Activated effector memory CD4-positive, alpha-beta T cell treated with anti-CD3 and anti-CD28 coated beads, Interleukin-2, amount 50 U/mL, for 16 hours (primary cell): Measurements from ENCODE around the gene TGM4.

Source experiments
- DNase-seq: peaks from one replicate; pipeline ENCODE4 v3.0.0-alpha.2; 2020

The TGM4 gene

DNA sequence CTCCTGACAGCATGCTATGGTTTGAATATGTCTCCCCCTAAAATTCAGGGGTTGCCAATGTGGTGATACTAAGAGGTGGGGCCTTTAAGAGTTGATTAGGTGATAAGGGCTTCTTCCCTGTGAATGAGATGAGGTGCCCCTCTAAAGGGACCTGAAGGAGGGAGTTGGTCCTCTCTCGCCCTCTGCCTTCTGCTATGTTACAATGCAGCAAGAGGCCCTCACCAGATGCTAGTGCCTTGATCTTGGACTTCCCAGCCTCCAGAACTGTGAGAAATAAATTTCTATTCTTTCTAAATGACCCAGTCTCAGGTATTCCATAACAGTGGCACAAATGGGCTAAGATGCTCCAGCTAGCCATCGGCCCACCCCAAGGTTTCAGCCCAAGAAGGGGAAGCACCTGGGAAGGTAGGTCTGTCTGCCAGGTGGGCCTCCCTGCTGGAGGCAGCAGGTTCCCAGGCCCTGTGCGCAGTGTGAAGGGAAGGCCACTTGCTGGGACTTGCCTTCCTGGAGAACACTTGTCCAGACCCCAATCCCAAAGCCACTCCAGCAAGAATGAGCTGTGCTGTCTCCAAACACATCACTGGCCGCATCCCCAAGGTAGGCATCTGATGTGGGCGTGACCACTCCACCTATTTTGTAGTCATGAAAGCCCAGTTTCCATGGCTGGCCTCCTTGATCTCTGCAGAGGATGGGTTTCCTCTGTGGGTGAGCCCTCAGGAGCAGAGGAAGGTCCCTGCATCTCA is 9.0 kb downstream of the TGM4 start:
- DNase-seq: peak; percentile 14

DNA sequence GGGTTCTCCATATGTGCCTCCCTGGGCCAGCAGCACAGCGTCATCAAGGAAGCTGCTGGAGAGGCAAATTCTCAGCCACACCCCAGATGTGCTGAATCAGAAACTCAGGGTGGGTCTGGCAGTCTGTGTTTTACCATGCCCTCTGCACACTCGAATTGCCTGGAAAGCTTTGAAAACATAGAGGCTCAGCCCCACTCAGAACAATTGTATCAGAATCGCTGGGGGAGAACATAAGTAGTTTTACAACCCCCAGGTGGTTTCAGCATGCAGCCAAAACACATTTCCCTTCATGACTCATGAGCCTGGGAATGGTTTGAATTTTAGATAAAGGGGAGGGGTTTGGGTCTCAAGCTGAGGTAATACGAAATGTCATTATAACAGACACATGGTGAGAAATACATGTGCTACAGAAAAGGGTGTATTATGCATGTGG is 9.6 kb downstream of the TGM4 start:
- DNase-seq: no peak

DNA sequence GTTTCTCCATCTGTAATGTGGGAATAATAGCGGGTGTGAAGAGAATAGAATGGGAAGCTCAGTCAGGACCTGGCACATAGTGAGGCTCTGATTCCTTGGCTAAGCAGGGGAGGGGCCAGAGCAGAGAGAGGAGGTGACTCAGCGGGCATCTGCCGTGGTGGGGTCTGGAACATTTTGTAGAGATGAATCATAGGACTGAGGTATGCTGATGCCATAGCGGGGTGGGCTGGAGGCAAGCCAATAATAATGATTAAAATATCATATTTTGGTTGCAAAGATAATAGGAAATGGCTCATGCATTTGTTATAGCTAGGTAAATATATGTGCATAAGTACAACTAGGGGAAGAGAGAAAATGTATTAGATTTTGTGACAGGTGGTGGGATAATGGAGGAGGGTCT is 11.2 kb downstream of the TGM4 start:
- DNase-seq: peak; percentile 61

DNA sequence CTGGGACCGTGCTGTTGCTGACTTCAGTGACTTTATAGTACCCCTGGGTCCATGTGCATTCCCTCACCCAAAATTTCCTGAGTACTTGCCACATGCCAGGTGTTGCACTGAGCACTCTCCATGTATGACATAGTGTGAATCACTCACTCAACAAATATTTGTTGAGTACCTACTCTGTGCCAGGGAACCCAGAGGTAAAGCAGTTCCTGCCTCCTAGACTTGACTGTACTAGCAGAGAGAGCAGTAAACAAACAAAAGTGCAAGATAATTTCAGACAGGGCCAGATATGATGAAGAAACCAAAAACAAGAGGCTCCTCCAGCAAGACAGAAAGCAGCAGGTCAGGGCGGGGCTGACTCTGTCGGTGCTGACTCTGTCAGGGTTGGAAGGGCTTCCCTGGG is 12.2 kb downstream of the TGM4 start:
- DNase-seq: no peak

DNA sequence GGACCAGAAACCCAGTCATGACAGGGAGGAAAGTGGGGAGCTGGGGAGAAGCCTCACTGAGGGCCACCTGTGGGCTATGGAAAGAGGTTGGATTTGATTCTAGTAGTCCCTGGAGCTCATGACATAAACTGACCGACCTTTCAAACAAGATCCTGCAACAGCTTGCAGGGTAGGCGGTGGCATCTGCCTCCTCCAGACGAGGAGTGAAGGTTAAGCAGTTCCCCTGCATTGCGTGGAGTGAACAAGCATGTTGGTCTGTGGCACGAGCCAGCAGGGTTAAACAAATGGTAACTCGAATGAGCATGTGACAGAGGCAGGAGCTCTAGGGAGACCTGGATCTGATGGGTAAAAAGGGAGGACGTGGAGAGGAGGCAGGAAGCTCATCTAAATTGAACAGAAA is 12.7 kb downstream of the TGM4 start:
- DNase-seq: peak; percentile 34

DNA sequence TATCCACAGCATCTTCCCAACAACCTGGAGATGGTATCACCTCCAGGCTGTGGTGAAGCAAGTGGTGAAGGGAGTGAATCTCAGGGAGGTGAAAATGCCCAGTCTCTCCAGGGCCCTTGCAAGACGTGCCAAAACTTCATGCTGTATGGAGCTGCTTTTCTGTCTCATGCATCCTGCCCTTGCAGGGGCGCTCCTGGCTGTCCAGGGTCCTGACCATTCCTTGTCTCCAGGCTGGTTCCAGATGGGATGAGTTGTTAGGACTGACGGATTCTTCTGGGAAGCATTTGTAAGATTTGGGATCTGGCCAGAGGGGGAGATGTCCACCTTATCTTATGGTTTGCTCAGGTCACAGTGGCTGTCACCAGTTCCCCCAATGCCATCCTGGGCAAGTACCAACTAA is 15.8 kb downstream of the TGM4 start:
- no peak for DNase-seq

DNA sequence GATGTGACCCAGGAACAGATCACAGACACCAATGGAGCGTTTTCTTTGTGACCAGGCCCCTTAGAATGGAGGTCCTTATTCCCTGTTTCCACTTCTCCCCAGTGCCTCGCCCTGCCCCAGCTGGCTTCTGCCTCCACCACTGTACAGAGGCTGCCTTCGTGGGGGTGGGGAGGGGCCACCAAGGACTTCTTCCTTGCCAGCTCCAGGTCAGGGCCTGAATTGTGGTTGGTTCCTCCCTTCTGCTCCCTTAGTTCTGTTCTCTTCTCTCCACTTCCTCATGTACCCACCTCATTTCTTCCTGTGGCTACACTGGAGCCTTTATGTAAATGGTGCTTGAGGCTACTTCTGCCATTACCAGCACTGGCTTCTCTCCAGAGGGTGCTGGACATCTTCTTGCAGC is 16.4 kb downstream of the TGM4 start:
- DNase-seq: no peak

DNA sequence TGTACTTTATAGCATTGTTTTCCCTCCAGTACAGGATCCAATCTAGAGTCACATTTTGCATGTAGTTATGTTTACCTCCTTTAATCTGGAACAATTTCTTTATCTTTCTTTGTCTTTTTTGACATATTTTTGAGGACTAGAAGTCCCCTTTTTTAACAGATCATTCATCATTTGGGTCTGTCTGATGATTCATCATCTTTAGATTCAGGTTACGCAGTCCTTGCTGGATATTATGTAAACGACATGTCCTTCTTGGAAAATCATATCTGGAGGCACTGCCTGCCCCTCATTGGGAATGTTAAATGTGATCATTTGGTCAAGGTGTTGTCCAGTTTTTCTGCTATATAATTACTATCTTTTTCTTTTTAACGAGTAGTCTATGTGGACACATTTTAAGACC is 18.3 kb downstream of the TGM4 start:
- no peak for DNase-seq

DNA sequence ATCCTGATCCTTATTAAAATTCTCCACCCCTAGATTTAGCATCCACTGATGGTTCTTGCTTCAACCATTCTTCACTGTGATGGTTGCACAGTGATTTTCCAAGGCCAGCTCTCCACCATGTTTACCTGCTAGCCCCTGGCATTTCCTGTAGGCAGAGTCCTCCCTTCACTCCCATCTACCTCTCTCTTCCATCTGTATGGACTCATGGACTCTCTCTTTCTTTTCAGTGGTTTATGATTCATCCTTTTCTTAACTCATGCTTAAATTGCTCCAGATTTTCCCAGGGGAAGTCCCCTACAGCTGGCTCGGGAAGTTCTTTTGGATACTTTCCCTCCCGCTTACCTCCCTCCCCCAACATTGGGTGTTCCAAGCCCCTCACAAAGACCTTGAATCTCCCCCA is 18.7 kb downstream of the TGM4 start:
- no peak for DNase-seq

DNA sequence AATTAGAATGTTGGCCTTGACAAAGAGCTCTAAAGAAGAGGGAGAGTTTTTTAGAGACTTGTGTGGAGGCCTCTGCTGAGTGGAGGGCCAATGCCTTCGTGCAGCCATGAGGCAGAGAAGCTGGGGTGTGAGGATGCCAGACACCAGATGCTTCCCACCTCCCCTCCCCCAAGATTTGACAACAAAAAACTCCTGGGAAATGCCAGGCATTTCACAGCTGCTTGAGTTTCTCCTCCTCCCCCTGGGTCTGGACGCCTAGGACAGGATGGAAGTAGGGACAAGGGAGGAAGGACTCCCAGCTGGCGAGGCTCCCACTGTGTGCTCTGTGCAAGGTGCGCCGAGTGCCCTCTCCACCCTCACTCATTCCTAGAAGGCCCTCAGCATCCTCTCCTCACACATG is 20.1 kb downstream of the TGM4 start:
- no peak for DNase-seq

DNA sequence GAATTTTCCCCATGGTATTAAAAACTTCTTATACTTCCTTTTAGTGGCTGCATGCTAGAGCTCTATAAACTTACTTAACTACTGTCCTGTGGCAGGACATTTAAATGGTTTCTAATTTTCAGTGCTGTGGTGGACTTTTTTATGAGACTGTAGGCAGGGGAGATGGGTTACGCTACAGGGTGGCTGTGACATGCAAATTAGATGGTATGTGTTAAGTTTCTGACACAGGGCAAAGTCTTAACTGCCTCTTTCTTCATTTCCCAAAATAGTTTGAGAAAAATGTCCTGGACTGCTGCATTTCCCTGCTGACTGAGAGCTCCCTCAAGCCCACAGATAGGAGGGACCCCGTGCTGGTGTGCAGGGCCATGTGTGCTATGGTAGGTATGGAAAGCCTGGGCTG is 22.0 kb downstream of the TGM4 start:
- DNase-seq: no peak

DNA sequence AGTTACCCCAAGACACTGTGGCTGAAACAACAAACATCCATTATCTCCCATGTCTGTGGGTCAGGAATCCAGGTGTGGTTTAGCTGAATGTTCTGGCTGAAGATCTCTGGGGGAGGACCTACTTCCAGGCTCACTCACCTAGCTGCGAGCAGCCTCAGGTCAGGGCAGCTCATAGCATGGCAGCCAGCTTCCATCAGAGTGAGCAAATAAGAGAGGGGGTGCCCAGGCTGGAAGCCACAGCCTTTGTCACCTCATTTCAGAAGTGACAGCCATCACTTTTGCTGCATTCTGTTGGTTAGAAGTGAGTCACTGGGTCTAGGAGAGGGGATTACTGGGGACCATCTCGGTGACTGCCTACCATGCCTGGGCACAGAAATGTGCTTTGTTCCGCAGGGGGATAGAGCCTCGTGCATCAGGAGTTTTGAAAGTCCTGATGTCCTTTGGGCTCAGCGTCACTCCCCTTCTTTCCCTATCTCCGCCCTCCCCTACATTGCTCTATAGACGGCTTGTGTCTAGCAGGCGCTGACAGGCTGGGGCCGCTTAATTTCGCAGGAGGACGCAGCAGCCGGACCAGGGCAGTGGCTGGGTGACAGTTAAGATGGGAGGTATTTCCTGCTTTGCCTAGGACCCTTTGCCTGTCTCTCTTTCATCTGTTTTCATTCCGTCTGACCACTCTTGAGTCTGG is 25.4 kb downstream of the TGM4 start:
- DNase-seq: no peak

DNA sequence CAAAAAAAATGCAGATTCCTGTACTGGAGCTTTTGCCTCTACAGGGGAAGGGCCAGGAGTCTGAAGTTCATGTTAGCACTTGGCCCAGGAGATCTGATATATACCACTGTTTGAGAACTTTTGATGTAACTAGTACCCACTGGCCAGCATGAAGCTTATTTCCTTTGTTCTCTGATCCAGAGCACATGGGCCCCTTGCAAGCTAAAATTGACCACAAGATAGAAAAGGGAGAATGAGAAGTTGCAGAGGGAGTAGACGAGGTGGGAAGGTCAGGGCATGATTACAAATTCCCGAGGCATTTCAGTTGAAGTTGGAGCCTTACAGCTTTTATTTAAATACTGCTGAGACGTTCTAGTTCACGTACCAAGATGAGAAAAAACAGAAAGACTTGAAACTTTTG is 28.2 kb downstream of the TGM4 start:
- no peak for DNase-seq

DNA sequence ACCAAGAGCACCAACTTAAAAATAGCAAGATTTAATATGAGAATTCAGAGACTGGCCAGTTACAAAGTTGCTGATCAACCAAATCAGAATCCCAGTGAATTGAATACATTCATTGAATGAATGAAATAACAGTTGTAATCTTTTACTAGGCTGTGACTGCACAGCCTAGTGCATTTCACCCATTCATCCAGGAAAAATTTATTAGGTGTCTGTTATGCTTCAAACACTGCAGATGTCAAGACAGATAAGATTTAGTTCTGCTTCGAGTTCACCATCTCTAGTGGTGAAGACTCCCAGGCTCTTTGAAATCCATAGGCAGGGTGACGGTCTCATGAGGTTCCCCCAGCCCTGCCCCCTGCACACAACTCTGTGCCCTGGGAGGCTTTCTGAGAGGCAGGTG is 28.9 kb downstream of the TGM4 start:
- no peak for DNase-seq

DNA sequence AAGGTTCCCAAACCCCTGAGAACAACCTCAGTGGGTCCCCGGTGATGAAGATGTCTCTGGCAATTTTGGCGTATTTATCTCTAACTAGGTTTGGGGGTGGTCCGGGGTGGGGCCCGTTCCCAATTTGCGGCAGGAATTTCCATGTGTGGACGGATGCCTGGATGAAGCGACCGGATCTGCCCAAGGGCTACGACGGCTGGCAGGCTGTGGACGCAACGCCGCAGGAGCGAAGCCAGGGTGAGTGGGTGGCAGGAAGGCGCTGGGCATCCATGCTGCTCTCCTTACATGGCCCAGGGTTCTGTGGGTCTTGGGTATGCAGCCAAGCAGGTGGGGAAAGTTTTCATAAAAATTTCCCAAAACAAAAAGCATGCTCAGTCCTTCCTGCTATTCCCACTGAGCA is 29.3 kb downstream of the TGM4 start:
- peak; percentile 28 for DNase-seq

DNA sequence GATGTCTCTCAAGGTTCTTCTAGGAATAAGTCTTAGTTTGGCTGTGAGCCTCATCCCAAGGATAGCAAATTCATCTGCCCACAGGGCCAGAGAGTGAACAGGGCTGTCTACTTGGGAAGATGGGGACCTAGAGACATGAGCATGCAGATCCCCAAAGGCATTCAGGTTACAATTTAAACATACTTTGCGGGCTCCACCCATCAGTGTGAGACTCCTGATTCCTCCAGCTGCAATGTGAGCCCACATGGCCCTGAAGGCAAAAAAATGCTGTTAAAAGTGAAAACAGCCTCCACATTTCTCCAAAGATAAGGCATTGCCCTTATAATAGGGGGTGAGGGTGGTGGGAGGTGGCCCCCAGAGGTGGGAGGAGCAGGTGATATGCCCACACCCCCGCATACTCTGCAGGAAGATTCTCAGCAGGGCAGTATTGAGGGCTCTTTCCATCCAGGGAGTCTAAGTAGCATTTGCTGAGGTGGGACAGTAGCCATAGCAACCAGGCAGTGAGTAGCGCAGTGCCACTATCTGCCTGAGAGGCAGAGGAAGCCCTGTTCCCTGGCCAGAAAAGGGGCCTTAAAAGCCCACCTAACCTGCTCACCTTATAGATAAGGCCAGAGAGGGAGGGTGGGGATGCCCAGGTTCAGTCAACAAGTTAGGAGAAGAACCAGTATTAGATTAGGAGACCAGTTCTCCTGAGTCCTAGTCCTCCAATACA is 31.2 kb downstream of the TGM4 start:
- DNase-seq: peak; percentile 22

DNA sequence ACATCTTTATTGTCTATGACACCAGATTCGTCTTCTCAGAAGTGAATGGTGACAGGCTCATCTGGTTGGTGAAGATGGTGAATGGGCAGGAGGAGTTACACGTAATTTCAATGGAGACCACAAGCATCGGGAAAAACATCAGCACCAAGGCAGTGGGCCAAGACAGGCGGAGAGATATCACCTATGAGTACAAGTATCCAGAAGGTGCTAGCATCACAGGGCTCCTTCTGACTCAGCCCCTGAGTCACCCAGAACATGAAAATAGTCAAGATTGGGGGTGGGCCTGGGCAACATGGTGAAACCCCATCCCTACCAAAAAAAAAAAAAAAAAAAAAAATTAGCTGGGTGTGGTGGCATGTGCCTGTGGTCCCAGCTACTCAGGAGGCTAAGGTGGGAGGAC is 32.6 kb downstream of the TGM4 start:
- peak; percentile 50 for DNase-seq

DNA sequence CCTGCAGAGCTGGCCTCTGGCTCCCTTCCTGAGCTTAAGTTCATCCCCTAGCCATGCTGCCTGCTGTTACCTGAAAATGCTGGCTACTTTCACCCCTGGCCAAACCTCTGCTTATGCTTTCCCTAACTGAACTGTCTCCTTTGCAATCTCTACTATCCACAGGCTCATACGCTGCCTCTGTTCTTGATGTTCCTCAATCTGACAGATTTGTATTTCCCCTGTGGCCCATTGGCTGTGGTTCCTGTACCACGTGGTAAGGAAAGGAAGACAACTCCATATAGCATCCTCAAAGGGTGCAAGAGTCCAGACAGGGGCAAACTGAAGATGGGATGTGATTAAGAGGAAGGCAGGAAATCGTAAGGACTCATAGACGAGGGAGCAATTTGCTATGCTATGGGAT is 33.2 kb downstream of the TGM4 start:
- no peak for DNase-seq

DNA sequence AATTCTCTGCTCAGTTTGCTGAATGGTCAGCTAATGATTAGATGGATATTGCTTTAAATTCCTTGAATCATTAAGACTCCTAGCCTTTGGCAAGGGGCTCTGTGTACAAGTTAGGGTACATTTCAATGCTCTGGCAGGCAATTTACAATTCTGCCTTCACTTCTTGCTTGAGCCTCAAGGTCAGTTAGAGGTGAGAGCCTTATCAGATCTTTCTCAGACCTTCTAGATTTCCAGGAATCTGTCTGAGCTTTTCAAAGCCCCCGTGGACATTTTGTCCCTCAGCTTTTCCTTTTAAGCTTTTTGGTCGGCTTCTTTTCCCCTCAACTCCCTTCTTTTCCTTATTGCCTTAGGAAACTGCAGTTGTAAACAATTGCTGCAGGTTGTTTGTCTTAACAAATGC is 34.7 kb downstream of the TGM4 start:
- no peak for DNase-seq

DNA sequence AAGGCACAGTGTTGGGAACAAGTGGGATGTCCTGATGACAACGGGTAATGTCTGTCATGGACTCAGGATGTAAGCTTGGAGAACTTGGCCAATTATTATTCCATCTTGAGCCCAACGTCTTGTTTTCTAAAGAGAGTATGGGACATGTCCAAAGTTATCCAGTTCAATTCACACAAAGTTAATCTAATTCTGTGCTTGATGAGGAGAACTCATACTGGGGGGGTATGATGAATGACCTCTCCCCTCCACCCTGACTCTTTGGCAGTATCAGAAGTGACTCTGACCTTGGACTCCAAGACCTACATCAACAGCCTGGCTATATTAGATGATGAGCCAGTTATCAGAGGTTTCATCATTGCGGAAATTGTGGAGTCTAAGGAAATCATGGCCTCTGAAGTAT is 36.3 kb downstream of the TGM4 start:
- DNase-seq: no peak

DNA sequence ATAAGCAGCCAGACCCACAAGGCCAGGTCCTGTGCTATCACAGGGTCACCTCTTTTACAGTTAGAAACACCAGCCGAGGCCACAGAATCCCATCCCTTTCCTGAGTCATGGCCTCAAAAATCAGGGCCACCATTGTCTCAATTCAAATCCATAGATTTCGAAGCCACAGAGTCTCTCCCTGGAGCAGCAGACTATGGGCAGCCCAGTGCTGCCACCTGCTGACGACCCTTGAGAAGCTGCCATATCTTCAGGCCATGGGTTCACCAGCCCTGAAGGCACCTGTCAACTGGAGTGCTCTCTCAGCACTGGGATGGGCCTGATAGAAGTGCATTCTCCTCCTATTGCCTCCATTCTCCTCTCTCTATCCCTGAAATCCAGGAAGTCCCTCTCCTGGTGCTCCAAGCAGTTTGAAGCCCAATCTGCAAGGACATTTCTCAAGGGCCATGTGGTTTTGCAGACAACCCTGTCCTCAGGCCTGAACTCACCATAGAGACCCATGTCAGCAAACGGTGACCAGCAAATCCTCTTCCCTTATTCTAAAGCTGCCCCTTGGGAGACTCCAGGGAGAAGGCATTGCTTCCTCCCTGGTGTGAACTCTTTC is 39.6 kb downstream of the TGM4 start:
- peak; percentile 87 for DNase-seq

DNA sequence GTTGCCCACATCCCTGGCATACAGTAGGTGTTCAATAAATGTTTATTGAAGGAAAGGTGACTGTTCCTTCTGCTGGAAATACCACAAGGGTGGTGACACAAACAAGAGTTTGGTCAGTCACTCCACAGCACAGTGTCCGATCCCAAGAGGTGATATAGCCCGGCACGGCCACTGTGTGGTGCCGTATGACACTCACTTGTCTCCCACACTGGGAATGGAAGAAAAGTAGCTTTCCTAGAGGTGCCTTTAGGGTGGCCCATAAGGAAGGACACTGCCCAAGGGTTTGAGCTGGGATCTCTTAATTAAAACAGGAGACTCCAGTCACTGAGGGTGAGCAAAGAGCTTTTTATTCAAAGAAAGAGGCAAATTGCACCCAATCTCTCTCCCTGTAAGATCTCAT is 40.5 kb downstream of the TGM4 start:
- no peak for DNase-seq

DNA sequence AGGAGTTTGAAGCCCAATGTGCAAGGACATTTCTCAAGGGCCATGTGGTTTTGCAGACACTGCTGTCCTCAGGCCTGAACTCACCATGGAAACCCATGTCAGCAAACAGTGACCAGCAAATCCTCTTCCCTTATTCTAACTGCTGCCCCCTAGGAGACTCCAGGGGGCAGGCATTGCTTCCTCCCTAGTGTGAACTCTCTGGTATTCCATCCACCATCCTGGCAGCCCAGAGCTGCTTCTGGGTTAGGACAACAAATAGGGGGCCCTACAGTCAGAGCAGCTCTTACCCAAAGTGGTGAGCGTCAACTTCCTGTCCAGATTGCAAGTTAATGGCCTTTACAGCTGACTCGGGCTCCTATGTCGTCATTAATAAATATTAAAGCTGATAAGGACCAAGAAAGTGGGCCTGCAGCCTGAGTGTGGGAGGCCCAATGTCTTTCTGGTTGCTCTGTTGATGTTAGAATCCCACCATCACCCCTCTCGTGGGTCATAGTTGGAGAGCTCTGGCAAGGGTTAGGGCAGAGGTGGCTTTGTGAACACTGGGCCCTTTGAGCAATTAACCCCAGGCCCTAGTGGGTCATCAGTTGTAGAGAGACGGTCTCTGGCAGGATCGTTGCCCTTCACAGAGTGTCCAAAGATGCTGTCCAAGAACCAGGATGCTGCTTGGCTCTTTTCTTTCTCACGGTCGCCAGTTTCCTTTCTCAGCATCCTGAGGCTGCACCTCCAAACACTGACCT is 41.5 kb downstream of the TGM4 start:
- peak; percentile 30 for DNase-seq
